HepG2 (cell line): ENCODE data around the gene IL5RA. TPM values are rescaled to one million over a fixed set of nuclear protein-coding genes. Genes with fewer than 3 reads are reported as not detected.

Experiments
- ATAC-seq: fragments of 200-7000 bp; cut with Tn5 transposase; 3 replicates; pipeline ENCODE4 v1.9.1; 2020; ENCODE audit warnings: mild to moderate bottlenecking, moderate library complexity
- BruUV-seq: library from RNA; stranded (reverse); fragments of 400-500 nt; replicated peaks from 2 replicates; lab custom pipeline; 2021; lab: Mats Ljungman, UMichigan
- CTCF ChIA-PET: fragments of 300-600 bp; formaldehyde crosslinking; extraction: SDS; loops from one replicate; lab custom pipeline; 2021; ENCODE audit warnings: low total read pairs, inconsistent platforms, low intra/inter-chr PET ratio; lab: Yijun Ruan, JAX
- POLR2A ChIA-PET: fragments of 350-600 bp; sonication (Branson Sonifier 250); formaldehyde crosslinking; loops from one replicate; lab custom pipeline; 2020; ENCODE audit warnings: antibody characterized with exemption, inconsistent platforms; lab: Yijun Ruan, JAX
- DNase-seq: peaks from one replicate; pipeline ENCODE4 v3.0.0-alpha.2; 2015; ENCODE audit warnings: low spot score
- FAIRE-seq: peaks from 3 replicates; lab custom pipeline; 2011; peaks lifted over from hg19 to GRCh38; lab: Jason Lieb, UNC
- H2AFZ ChIP-seq: one replicate; pipeline ENCODE4 v1.6.1; 2011; ENCODE audit warnings: low read length, inconsistent platforms
- H3K27ac ChIP-seq: fragments of 300-600 bp; 3 replicates; pipeline ENCODE4 v1.8.0; 2011; ENCODE audit warnings: mixed run types, mild to moderate bottlenecking, mixed read lengths, low read length, inconsistent platforms; ENCODE audit not compliant: insufficient read depth; ENCODE audit errors: extremely low read length
- H3K27me3 ChIP-seq, 2 experiments: fragments of 200-600 bp in 1 of 2; 2 replicates in 1 of 2; 3 replicates in 1 of 2; pipeline versions ENCODE4 v1.6.0 to v1.8.0; 2011; ENCODE audit warnings: low read length in 2 of 2, mild to moderate bottlenecking in 2 of 2, moderate library complexity in 2 of 2, inconsistent platforms in 1 of 2; ENCODE audit not compliant: insufficient read depth in 2 of 2, control insufficient read depth in 1 of 2
- H3K36me3 ChIP-seq, 2 experiments: fragments of 200-600 bp in 1 of 2; replicated peaks in 1 of 2; 2 replicates in 1 of 2; 3 replicates in 1 of 2; pipeline versions ENCODE4 v1.5.1 to v1.8.0; 2011; ENCODE audit warnings: low read length in 2 of 2, inconsistent platforms in 1 of 2; ENCODE audit not compliant: insufficient read depth in 2 of 2, control insufficient read depth in 1 of 2
- H3K4me1 ChIP-seq: 2 replicates; pipeline ENCODE4 v1.5.1; 2012; ENCODE audit warnings: low read length, inconsistent platforms; ENCODE audit not compliant: insufficient read depth
- H3K4me2 ChIP-seq: 2 replicates; pipeline ENCODE4 v1.6.0; 2011; ENCODE audit warnings: low read depth, low read length, inconsistent platforms
- H3K4me3 ChIP-seq, 3 experiments: fragments of 200-600 bp in 1 of 3; sonication (generic), shearing (Covaris generic) in 1 of 3; replicated peaks in 1 of 3; 2 replicates each; pipeline ENCODE4 v1.5.1; 2011 to 2016; ENCODE audit warnings: low read length in 3 of 3, inconsistent platforms in 2 of 3, low read depth in 2 of 3, mild to moderate bottlenecking in 2 of 3, control low read depth in 1 of 3, mixed read lengths in 1 of 3; ENCODE audit not compliant: insufficient read depth in 1 of 3
- H3K79me2 ChIP-seq: one replicate; pipeline ENCODE4 v1.6.1; 2011; ENCODE audit warnings: low read length, inconsistent platforms; ENCODE audit not compliant: insufficient read depth
- H3K9ac ChIP-seq: 2 replicates; pipeline ENCODE4 v1.6.0; 2011; ENCODE audit warnings: mild to moderate bottlenecking, low read depth, low read length, inconsistent platforms; ENCODE audit not compliant: insufficient read depth
- H3K9me3 ChIP-seq: 2 replicates; pipeline ENCODE4 v1.5.1; 2012; ENCODE audit warnings: mild to moderate bottlenecking, low read length
- H4K20me1 ChIP-seq: 2 replicates; pipeline ENCODE4 v1.6.0; 2011; ENCODE audit warnings: inconsistent platforms, mild to moderate bottlenecking, low read length, moderate library complexity; ENCODE audit not compliant: insufficient read depth
- CEBPG ChIP-seq: IDR thresholded peaks from 2 replicates; pipeline ENCODE4 v1.6.1; 2016
- PRPF4 ChIP-seq: fragments of 200-400 bp; formaldehyde crosslinking; IDR thresholded peaks from 2 replicates; pipeline ENCODE4 v1.6.1; 2016; ENCODE audit warnings: low read length, low read depth; ENCODE audit not compliant: poor library complexity, severe bottlenecking
- RORA ChIP-seq: sonication (generic); formaldehyde crosslinking; IDR thresholded peaks from 2 replicates; pipeline ENCODE4 v1.5.0; 2020; ENCODE audit warnings: mild to moderate bottlenecking, missing genetic modification reagents, moderate library complexity
- RXRA ChIP-seq: sonication (generic); formaldehyde crosslinking; IDR thresholded peaks from 2 replicates; pipeline ENCODE4 v1.5.1; 2020; ENCODE audit warnings: missing genetic modification reagents
- TBL1XR1 ChIP-seq: fragments of 150-350 bp; IDR thresholded peaks from 2 replicates; pipeline ENCODE4 v1.6.1; 2014; ENCODE audit warnings: borderline replicate concordance, low read length; ENCODE audit not compliant: partially characterized antibody
- TBX2 ChIP-seq: sonication (generic); formaldehyde crosslinking; IDR thresholded peaks from 2 replicates; pipeline ENCODE4 v1.5.0; 2020; ENCODE audit warnings: missing genetic modification reagents, mild to moderate bottlenecking, borderline replicate concordance
- YEATS2 ChIP-seq: sonication (generic); formaldehyde crosslinking; IDR thresholded peaks from 2 replicates; pipeline ENCODE4 v1.4.0; 2020; ENCODE audit warnings: missing genetic modification reagents, borderline replicate concordance
- ZFP36L1 ChIP-seq: sonication (generic); formaldehyde crosslinking; IDR thresholded peaks from 2 replicates; pipeline ENCODE4 v1.8.0; 2022; ENCODE audit warnings: mild to moderate bottlenecking, missing genetic modification reagents, moderate library complexity
- ZNF232 ChIP-seq: sonication (generic); formaldehyde crosslinking; IDR thresholded peaks from 2 replicates; pipeline ENCODE4 v1.4.0; 2020; ENCODE audit warnings: missing genetic modification reagents, borderline replicate concordance
- ZNF431 ChIP-seq: sonication (generic); formaldehyde crosslinking; IDR thresholded peaks from 2 replicates; pipeline ENCODE4 v1.9.0; 2022; ENCODE audit warnings: missing genetic modification reagents, low read depth, mild to moderate bottlenecking, borderline replicate concordance
- WGBS: methylation state at CpG from one replicate; pipeline ENCODE4 v1.1.6; 2017; ENCODE audit warnings: low lambda C conversion rate; 5-methylcytosine and 5-hydroxymethylcytosine counted together
- in situ Hi-C: cut with HindIII; loops from 2 replicates; pipeline ENCODE4 v1.10.0; 2017; ENCODE audit warnings: low pct_unique_long_range_greater_than_20kb; ENCODE audit not compliant: extremely low pct_ligation_motif_present
- intact Hi-C: fragments of 100-400 bp; cut with micrococcal nuclease; formaldehyde crosslinking; loops from one replicate; pipeline ENCODE4 v1.10.0; 2022; ENCODE audit not compliant: unreplicated experiment
- polyA plus RNA-seq, 8 experiments: library from polyadenylated mRNA; depleted of rRNA in 3 of 8; stranded (reverse) in 7 of 8; unstranded in 1 of 8; fragments of >200 nt; fragmentation: Illumina TruSeq in 4 of 8; extraction: Trizol in 4 of 8; gene quantifications; 2 replicates each; pipeline versions ENCODE4 v1.2.1 to v1.2.3, GENCODE V29; 2011 to 2016; ENCODE audit warnings: low read depth in 4 of 8, missing spikeins in 1 of 8, mixed read lengths in 1 of 8; ENCODE audit not compliant: insufficient read depth in 1 of 8
- total RNA-seq, 5 experiments: library from RNA; depleted of rRNA; stranded (reverse); fragments of >200 nt; fragmentation: Illumina TruSeq; extraction: Trizol; gene quantifications; 2 replicates each; pipeline ENCODE4 v1.2.3, GENCODE V29; 2016; ENCODE audit warnings: low read depth in 1 of 5
- TF ChIP-seq, protein P1 (sequence below): sonication (generic); formaldehyde crosslinking; IDR thresholded peaks from 2 replicates; pipeline ENCODE4 v1.5.0; 2020; ENCODE audit warnings: mild to moderate bottlenecking, missing genetic modification reagents
- TF ChIP-seq, protein P2 (sequence below): sonication (generic); formaldehyde crosslinking; IDR thresholded peaks from 2 replicates; pipeline ENCODE4 v1.4.0; 2020; ENCODE audit warnings: missing genetic modification reagents
- TF ChIP-seq, protein P3 (sequence below): sonication (generic); formaldehyde crosslinking; IDR thresholded peaks from 2 replicates; pipeline ENCODE4 v1.8.1; 2023; ENCODE audit warnings: missing genetic modification reagents, mild to moderate bottlenecking, borderline replicate concordance
- TF ChIP-seq, protein P4 (sequence below): conservative IDR thresholded peaks from 2 replicates; pipeline ENCODE4 v1.6.1; 2018; ENCODE audit warnings: missing genetic modification reagents

Gene IL5RA
- total and polyA plus RNA-seq, 2 of the 13 experiments (the other 11 are each of a cell fraction or from before 2014, with no cell fraction given) = not detected

DNA sequence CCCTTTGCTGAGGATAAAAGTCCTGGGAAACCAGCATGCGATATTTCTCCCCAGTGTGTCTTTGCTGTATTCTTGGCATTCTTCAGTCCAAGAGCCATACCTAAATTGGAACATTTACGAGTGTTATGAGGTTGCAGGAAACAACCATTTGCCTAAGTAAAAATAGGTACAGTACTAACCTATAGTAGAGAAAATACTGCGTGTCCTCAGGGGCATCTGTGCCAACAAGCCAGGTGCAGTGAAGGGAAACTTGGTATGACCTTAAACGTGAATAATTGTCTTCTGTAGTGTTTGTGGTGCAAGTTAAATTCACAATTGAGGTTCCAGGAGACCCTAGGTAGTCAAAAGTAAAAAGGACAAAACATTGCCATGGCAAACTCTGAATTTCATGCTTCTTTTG is 12.2 kb downstream of the IL5RA start (continued):
- TF ChIP-seq, protein P1, sequence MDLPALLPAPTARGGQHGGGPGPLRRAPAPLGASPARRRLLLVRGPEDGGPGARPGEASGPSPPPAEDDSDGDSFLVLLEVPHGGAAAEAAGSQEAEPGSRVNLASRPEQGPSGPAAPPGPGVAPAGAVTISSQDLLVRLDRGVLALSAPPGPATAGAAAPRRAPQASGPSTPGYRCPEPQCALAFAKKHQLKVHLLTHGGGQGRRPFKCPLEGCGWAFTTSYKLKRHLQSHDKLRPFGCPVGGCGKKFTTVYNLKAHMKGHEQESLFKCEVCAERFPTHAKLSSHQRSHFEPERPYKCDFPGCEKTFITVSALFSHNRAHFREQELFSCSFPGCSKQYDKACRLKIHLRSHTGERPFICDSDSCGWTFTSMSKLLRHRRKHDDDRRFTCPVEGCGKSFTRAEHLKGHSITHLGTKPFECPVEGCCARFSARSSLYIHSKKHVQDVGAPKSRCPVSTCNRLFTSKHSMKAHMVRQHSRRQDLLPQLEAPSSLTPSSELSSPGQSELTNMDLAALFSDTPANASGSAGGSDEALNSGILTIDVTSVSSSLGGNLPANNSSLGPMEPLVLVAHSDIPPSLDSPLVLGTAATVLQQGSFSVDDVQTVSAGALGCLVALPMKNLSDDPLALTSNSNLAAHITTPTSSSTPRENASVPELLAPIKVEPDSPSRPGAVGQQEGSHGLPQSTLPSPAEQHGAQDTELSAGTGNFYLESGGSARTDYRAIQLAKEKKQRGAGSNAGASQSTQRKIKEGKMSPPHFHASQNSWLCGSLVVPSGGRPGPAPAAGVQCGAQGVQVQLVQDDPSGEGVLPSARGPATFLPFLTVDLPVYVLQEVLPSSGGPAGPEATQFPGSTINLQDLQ = no peak
- no peak for TF ChIP-seq CEBPG (CRISPR knock-in tag)
- TF ChIP-seq TBX2 (CRISPR knock-in tag) = no peak
- TF ChIP-seq, protein P2, sequence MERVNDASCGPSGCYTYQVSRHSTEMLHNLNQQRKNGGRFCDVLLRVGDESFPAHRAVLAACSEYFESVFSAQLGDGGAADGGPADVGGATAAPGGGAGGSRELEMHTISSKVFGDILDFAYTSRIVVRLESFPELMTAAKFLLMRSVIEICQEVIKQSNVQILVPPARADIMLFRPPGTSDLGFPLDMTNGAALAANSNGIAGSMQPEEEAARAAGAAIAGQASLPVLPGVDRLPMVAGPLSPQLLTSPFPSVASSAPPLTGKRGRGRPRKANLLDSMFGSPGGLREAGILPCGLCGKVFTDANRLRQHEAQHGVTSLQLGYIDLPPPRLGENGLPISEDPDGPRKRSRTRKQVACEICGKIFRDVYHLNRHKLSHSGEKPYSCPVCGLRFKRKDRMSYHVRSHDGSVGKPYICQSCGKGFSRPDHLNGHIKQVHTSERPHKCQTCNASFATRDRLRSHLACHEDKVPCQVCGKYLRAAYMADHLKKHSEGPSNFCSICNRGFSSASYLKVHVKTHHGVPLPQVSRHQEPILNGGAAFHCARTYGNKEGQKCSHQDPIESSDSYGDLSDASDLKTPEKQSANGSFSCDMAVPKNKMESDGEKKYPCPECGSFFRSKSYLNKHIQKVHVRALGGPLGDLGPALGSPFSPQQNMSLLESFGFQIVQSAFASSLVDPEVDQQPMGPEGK = no peak
- no peak for TF ChIP-seq ZFP36L1 (CRISPR knock-in tag)
- no peak for TF ChIP-seq PRPF4
- no peak for TF ChIP-seq RXRA (CRISPR knock-in tag)

DNA sequence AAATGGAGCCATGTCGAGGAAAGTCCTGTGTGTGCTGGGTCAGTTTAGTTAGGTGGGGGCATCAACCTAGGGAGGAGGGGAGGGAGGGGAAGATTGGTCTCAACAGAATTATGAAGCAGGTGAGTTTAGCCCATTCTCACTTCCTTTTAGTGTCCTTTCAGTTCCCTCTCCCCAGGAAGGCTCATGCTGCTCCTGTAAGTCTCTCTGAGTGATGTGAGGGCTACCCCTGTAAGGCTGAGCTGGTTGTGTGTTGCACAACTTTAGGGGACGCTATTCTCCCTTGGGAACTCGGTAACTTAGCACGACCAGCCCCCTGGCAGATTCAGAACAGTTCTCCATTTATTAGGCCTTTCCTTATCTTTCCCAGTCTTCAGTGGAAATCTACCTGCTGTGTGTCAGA is 21.2 kb downstream of the IL5RA start:
- ChIA-PET CTCF (no interaction called here), POLR2A (no interaction called here)
- H3K4me3 ChIP-seq = no peak overlapping the region
- no peaks in the 10 kb centered on the region for H3K27me3 ChIP-seq
- H3K4me1 ChIP-seq = no peaks in the 10 kb centered on the region
- no peaks in the 10 kb centered on the region for H3K9me3 ChIP-seq
- intact Hi-C loops = no loop called here
- BruUV-seq = no TSS peak
- FAIRE-seq = no peak
- no peaks in the 10 kb centered on the region for H4K20me1 ChIP-seq
- H3K79me2 ChIP-seq = no peaks in the 10 kb centered on the region
- TF ChIP-seq ZNF431 (CRISPR knock-in tag) (no peak), ZNF232 (no peak), TBL1XR1 (no peak), YEATS2 (no peak), RORA (no peak)
- TF ChIP-seq, protein P3, sequence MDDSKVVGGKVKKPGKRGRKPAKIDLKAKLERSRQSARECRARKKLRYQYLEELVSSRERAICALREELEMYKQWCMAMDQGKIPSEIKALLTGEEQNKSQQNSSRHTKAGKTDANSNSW (CRISPR knock-in tag) = no peak
- TF ChIP-seq, protein P4, sequence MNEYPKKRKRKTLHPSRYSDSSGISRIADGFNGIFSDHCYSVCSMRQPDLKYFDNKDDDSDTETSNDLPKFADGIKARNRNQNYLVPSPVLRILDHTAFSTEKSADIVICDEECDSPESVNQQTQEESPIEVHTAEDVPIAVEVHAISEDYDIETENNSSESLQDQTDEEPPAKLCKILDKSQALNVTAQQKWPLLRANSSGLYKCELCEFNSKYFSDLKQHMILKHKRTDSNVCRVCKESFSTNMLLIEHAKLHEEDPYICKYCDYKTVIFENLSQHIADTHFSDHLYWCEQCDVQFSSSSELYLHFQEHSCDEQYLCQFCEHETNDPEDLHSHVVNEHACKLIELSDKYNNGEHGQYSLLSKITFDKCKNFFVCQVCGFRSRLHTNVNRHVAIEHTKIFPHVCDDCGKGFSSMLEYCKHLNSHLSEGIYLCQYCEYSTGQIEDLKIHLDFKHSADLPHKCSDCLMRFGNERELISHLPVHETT = no peak
- no peak for DNase-seq
- H3K27ac ChIP-seq = no peak overlapping the region
- H2AFZ ChIP-seq = no peak overlapping the region
- H3K4me2 ChIP-seq = no peak overlapping the region
- no peak overlapping the region for H3K9ac ChIP-seq
- 0% methylated on average over 4 of the region's 4 CpGs for WGBS
- ATAC-seq = no peak
- in situ Hi-C loops = no loop called here
- H3K36me3 ChIP-seq = no peaks in the 10 kb centered on the region
